Stomach (tissue), 4 donors: ENCODE data around the gene REEP2.

Experiments used
- POLR2A ChIP-seq, 4 donors: fragments of 450-650 bp; IDR thresholded peaks; one replicate each; pipeline ENCODE4 v1.6.1; 2016; ENCODE audit warnings: antibody characterized with exemption in 4 of 4, control low read depth in 2 of 4, mild to moderate bottlenecking in 1 of 4, moderate library complexity in 1 of 4
- TF ChIP-seq, protein P1 (sequence below), 7 experiments: fragments of 450-650 bp in 4 of 7; fragments of 200-600 bp in 3 of 7; sonication (generic) in 3 of 7; IDR thresholded peaks; one replicate each; pipeline ENCODE4 v1.5.1; 2016 to 2019; ENCODE audit warnings: antibody characterized with exemption in 7 of 7, control low read depth in 2 of 7, mild to moderate bottlenecking in 1 of 7

DNA sequence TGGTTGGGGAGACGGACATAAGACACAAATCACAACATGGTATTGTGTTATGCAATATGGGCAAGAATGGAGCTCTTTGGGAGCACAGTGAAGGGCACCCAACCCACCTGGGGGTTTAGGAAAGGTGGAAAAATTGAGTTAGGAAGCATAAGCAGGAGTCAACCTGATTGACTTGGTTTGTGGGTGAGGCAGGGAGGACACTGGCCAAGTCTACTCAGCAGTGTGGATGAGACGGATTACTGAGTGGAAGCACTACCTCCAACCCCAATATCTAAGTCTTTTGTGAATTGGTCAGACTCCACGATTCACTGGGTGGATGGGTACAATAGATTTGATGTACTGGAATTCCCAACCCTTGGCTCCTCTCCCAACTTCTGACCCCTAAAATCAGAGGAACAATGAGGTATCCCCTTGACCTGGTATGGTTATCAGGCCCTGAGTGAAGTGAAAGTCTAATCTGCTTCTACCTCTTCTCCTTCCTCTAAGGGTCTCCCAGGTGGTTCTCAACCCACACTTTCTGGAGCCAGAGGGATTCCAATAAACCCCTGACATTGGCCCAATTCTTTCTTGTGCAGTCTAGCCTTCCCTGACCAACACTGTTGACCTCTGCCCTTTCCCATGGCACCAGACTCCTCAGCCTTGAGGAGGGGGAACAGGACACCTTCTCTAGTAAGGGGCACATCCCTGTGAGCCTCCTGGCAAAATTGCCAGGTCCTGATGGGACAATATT is 31.6 kb downstream of the REEP2 start:
- TF ChIP-seq POLR2A (IDR thresholded peaks at IDR 0.05) = peak in 1 of 4 donors; percentile 64
- TF ChIP-seq, protein P1, sequence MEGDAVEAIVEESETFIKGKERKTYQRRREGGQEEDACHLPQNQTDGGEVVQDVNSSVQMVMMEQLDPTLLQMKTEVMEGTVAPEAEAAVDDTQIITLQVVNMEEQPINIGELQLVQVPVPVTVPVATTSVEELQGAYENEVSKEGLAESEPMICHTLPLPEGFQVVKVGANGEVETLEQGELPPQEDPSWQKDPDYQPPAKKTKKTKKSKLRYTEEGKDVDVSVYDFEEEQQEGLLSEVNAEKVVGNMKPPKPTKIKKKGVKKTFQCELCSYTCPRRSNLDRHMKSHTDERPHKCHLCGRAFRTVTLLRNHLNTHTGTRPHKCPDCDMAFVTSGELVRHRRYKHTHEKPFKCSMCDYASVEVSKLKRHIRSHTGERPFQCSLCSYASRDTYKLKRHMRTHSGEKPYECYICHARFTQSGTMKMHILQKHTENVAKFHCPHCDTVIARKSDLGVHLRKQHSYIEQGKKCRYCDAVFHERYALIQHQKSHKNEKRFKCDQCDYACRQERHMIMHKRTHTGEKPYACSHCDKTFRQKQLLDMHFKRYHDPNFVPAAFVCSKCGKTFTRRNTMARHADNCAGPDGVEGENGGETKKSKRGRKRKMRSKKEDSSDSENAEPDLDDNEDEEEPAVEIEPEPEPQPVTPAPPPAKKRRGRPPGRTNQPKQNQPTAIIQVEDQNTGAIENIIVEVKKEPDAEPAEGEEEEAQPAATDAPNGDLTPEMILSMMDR (IDR thresholded peaks at IDR 0.05) = no peak
